LNCAP (cell line): ENCODE measurements around the gene HDHD3.

Experiments used
- TF ChIP-seq, protein P1 (sequence below): fragments of 450-650 bp; IDR thresholded peaks from 2 replicates; pipeline ENCODE4 v1.5.1; 2017; ENCODE audit warnings: mild to moderate bottlenecking

HDHD3 gene

DNA sequence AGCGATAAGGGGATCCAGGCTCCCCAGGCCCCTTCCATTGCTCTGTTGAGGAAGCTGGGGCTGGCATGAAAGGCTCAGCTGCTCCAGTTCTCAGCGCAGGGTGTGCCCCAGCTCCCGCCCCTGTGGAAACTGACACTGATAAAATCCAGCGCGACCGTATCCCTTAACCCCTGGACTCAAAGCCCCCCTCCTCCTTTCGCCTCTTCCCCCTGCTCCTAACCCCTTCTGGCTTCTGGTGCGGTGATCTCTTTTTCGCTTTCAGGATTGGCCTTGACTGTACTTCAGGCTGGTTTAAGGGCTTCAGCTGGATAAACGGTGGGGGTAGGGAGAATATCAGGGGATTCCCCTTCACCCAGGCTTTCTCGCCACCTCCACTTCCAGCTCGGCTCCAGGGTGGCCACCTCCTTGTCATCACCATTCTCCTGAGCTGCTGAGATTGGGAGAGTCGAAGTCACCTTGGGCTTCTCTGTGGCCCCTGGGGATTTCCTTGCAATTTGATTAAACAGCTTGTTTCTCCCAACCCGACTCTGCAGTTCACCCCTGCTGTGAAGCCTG is 26.6 kb downstream of the HDHD3 start:
- TF ChIP-seq, protein P1, sequence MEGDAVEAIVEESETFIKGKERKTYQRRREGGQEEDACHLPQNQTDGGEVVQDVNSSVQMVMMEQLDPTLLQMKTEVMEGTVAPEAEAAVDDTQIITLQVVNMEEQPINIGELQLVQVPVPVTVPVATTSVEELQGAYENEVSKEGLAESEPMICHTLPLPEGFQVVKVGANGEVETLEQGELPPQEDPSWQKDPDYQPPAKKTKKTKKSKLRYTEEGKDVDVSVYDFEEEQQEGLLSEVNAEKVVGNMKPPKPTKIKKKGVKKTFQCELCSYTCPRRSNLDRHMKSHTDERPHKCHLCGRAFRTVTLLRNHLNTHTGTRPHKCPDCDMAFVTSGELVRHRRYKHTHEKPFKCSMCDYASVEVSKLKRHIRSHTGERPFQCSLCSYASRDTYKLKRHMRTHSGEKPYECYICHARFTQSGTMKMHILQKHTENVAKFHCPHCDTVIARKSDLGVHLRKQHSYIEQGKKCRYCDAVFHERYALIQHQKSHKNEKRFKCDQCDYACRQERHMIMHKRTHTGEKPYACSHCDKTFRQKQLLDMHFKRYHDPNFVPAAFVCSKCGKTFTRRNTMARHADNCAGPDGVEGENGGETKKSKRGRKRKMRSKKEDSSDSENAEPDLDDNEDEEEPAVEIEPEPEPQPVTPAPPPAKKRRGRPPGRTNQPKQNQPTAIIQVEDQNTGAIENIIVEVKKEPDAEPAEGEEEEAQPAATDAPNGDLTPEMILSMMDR: no peak

DNA sequence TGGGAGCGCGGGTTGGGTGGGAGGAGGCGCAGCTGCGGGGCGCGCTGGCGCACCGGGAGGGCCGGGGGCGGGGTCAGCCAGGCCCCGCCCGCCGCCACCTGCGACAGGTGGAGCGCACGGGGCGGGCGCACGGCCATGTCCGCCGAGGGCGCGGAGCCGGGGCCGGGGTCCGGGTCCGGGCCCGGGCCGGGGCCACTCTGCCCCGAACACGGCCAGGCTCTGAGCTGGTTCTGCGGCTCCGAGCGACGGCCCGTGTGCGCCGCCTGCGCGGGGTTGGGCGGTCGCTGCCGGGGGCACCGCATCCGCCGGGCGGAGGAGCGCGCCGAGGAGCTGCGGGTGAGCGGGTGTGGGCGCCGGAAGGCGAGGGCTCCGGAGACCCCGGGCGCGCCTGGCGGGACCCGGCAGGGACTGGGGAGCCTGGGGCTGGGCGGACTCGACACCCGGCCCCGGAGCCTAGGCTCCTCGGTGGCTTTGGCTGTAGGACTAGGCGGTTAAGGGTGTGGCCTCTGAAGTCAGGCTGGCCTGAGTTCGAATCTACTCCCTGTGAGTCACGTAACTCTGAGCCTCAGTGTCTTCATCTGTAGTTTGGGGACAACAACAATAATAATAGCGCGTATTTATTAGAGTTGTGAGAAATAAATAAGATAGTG is 27.2 kb downstream of the HDHD3 start, which contains the start of gene BSPRY:
BSPRY (plus strand) TSS at position 97 of the 650 bp plus-strand sequence; CDS start at position 136, 39 bp downstream.
- TF ChIP-seq, protein P1: no peak

DNA sequence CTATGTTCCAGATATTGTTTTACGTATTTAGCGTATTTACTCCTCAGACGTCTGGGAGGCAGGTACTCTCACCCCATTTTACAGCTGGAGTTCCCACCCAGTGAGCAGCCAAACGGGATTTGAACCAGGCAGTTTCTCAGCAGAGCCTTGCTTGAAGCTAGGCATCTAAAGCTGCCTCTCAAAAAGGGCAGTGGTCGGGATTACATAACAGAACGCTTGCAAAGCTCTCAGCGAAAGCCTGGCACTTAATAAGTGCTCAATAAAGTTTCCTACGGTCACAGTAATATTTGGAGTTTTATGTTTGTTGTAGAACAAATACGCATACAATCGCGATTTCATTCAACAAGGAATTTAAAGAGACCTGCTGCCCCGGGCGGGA is 27.7 kb downstream of the HDHD3 start:
- TF ChIP-seq, protein P1: no peak

DNA sequence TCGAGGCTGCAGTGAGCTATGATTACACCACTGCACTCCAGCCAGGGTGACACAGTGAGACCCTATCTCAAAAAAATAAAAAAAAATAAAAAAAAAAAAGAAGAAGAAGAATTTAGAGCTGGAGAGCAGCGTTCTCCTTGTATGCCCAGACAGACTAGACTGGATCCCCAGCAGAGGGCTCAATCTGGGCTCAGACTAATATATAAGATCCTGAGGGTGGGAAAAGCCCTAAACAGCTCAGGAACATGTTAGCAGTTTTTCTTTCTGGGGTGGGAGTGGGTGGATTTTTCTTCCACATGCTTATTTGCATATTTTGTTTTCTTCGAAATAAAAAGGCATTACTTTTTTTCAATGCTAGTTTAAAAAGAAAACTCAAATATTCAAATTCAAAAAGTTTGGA is 28.3 kb downstream of the HDHD3 start:
- TF ChIP-seq, protein P1: no peak

DNA sequence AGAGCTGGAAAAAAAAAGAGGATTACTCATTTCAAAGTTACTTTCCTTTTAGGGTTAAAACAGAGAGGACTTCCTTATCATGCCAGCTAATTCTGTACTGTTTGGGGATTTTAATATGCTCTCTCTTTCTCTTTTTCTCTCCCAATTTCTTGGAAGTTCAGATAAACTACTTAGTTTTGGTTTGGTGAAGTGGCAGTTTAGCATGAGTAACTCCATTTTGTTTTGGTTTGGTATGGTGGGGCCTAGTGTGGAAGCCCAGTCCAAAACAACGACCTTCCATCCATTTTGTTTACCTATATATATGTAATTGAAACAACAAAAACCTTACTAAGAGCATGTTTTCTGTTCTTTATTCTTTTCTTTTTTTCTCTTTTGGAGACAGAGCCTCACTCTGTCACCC is 31.1 kb downstream of the HDHD3 start:
- TF ChIP-seq, protein P1: no peak

DNA sequence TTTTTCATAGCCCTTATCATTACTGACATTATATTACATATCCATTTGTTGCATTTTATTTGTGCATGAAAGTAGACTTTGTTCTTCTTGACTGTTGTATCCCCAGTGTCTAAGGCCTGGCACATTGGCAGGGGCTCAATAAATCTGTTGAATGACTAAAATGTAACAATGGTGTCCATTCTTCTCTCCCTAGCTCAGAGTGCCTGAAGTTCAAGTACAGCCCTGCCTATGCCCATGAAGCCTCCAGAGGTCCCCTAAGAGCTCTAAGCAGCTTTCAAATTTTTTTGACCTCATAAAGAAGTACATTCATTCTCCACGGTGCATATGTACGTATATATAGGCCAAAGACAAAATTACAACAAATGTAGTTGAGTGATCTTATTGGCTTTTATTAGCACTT is 31.6 kb downstream of the HDHD3 start:
- TF ChIP-seq, protein P1: no peak

DNA sequence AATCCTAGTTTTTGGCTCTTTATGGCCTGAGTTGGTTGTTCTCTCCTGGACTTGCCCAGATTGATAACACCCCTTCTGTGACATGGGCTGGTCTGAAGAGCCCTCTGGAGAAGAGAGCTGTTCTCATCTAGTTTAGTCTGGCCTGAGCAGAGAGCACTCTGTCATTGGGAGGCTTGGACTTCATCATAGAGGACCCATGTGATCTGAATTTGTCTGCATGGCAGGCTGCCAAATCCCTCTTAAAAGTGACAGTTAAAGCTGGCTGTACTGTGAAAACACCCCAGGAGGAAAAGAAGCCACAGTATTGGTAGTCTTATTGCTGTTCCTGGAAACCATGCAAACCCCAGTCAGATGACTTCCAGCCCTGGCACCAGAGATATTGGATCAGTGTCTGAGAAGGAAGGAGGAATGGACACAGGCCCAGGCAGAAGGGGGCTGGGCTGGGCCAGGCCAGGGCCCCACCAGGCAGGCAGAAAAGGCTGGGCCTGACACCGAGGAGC is 33.0 kb downstream of the HDHD3 start:
- TF ChIP-seq, protein P1: no peak
